ENCODE data around the gene PUSL1. TPM values are rescaled to one million over a fixed set of nuclear protein-coding genes. Genes with fewer than 3 reads are reported as not detected.

PUSL1 gene
- total and polyA plus RNA-seq, 2 of the 13 experiments (the other 11 are each of a cell fraction or from before 2014, with no cell fraction given), result 8.3 to 22.2 TPM

- TF ChIP-seq ZC3H4 (CRISPR knock-in tag; IDR thresholded peaks at IDR 0.05; ENCODE audit: borderline replicate concordance) (no peak), MLX (CRISPR knock-in tag; IDR thresholded peaks at IDR 0.05) (no peak), MTF2 (CRISPR knock-in tag; IDR thresholded peaks at IDR 0.05; ENCODE audit: borderline replicate concordance) (no peak), SP4 (CRISPR knock-in tag; IDR thresholded peaks at IDR 0.05) (no peak), TBX3 (IDR thresholded peaks at IDR 0.05; ENCODE audit: borderline replicate concordance) (no peak), SMC3 (IDR thresholded peaks at IDR 0.05; ENCODE audit: low read length) (no peak), ZNF883 (CRISPR knock-in tag; IDR thresholded peaks at IDR 0.05; ENCODE audit: not compliant biosample characterization) (no peak), ZSCAN21 (CRISPR knock-in tag; IDR thresholded peaks at IDR 0.05; ENCODE audit: borderline replicate concordance) (no peak; the same call in 1 of the 2 replicates), ZNF468 (CRISPR knock-in tag; IDR thresholded peaks at IDR 0.05) (no peak), NFYB (CRISPR knock-in tag; IDR thresholded peaks at IDR 0.05) (no peak), ZBTB10 (CRISPR knock-in tag; IDR thresholded peaks at IDR 0.05; ENCODE audit: borderline replicate concordance) (no peak), ZNF280B (CRISPR knock-in tag; IDR thresholded peaks at IDR 0.05; ENCODE audit: borderline replicate concordance) (peak; percentile 34; the same call in 1 of the 2 replicates), FOXJ3 (CRISPR knock-in tag; IDR thresholded peaks at IDR 0.05; ENCODE audit: borderline replicate concordance) (0 out of 2 replicates have a peak, but pooled peaks have one; percentile 23), ZNF878 (CRISPR knock-in tag; IDR thresholded peaks at IDR 0.05) (no peak), MED8 (CRISPR knock-in tag; IDR thresholded peaks at IDR 0.05; ENCODE audit: insufficient replicate concordance) (no peak), HDAC1 (CRISPR knock-in tag; IDR thresholded peaks at IDR 0.05) (peak; percentile 80), NCOA2 (CRISPR knock-in tag; IDR thresholded peaks at IDR 0.05) (no peak), ZBTB26 (CRISPR knock-in tag; IDR thresholded peaks at IDR 0.05; ENCODE audit: borderline replicate concordance) (no peak), RCOR2 (CRISPR knock-in tag; IDR thresholded peaks at IDR 0.05) (peak; percentile 57; the same call in 1 of the 2 replicates), KAT2B (IDR thresholded peaks at IDR 0.05; ENCODE audit: borderline replicate concordance, low read depth, low read length) (no peak), SP1 (IDR thresholded peaks at IDR 0.05) (no peak), SP1 (CRISPR knock-in tag; IDR thresholded peaks at IDR 0.05) (no peak), ZNF30 (CRISPR knock-in tag; IDR thresholded peaks at IDR 0.05) (no peak), KDM4B (CRISPR knock-in tag; IDR thresholded peaks at IDR 0.05) (no peak), PRPF4 (IDR thresholded peaks at IDR 0.05; ENCODE audit: low read depth, low read length, poor library complexity, severe bottlenecking) (no peak)
These were observed 20.9 kb upstream of the PUSL1 start (continued) for GRCh38 chr1:1287288-1288110.

Data from HepG2 (cell line).